Tibial nerve (tissue), 4 donors: ENCODE results near the gene MEF2C. TPM values are rescaled to one million over a fixed set of nuclear protein-coding genes. Genes with fewer than 3 reads are reported as not detected.

Experiments used
- DNase-seq, 2 donors: peaks; one replicate each; pipeline ENCODE4 v3.0.0-alpha.2; 2019; ENCODE audit warnings: low spot score in 2 of 2
- H3K27ac ChIP-seq, 4 donors: fragments of 200-600 bp; sonication (generic) in 3 of 4; one replicate each; pipeline ENCODE4 v1.5.1; 2017 to 2019; ENCODE audit warnings: mild to moderate bottlenecking in 1 of 4
- H3K27me3 ChIP-seq, 2 donors: fragments of 200-600 bp; sonication (generic) in 1 of 2; one replicate each; pipeline versions ENCODE4 v1.5.1 to v1.6.0; 2017 to 2019
- H3K36me3 ChIP-seq, 3 donors: fragments of 200-600 bp; sonication (generic); one replicate each; pipeline ENCODE4 v1.5.1; 2018 to 2019
- H3K4me1 ChIP-seq, 4 donors: fragments of 200-600 bp; sonication (generic) in 3 of 4; one replicate each; pipeline ENCODE4 v1.5.1; 2017 to 2019
- H3K4me3 ChIP-seq, 4 donors: fragments of 200-600 bp; sonication (generic) in 3 of 4; one replicate each; pipeline ENCODE4 v1.5.1; 2017 to 2019; ENCODE audit warnings: mild to moderate bottlenecking in 1 of 4, moderate library complexity in 1 of 4
- H3K9me3 ChIP-seq, 4 donors: fragments of 200-600 bp; sonication (generic) in 3 of 4; one replicate each; pipeline ENCODE4 v1.5.1; 2017 to 2019
- EP300 ChIP-seq, 2 donors: sonication (generic); formaldehyde crosslinking; IDR thresholded peaks; one replicate each; pipeline ENCODE4 v1.6.1; 2017; ENCODE audit warnings: antibody characterized with exemption in 2 of 2, mild to moderate bottlenecking in 1 of 2
- POLR2A ChIP-seq, 2 donors: fragments of 450-650 bp; IDR thresholded peaks; one replicate each; pipeline ENCODE4 v1.6.1; 2017; ENCODE audit warnings: antibody characterized with exemption in 2 of 2, mild to moderate bottlenecking in 2 of 2, moderate library complexity in 2 of 2
- WGBS, 2 donors: methylation state at CpG; one replicate each; pipeline ENCODE4 v1.1.5; 2018; 5-methylcytosine and 5-hydroxymethylcytosine counted together
- total RNA-seq, 4 donors: library from RNA; depleted of rRNA; stranded (reverse); fragments of >200 nt; gene quantifications; one replicate each; pipeline ENCODE4 v1.1.0, GENCODE V29; 2016
- TF ChIP-seq, protein P1 (sequence below), 5 experiments: fragments of 200-600 bp in 3 of 5; fragments of 450-650 bp in 2 of 5; sonication (generic) in 3 of 5; IDR thresholded peaks; one replicate each; pipeline ENCODE4 v1.5.1; 2016 to 2019; ENCODE audit warnings: antibody characterized with exemption in 5 of 5, mild to moderate bottlenecking in 3 of 5, moderate library complexity in 2 of 5

The MEF2C gene
- total RNA-seq, 4 donors from 2014 or later = 16.5 to 40.8 (median 29.1) TPM

DNA sequence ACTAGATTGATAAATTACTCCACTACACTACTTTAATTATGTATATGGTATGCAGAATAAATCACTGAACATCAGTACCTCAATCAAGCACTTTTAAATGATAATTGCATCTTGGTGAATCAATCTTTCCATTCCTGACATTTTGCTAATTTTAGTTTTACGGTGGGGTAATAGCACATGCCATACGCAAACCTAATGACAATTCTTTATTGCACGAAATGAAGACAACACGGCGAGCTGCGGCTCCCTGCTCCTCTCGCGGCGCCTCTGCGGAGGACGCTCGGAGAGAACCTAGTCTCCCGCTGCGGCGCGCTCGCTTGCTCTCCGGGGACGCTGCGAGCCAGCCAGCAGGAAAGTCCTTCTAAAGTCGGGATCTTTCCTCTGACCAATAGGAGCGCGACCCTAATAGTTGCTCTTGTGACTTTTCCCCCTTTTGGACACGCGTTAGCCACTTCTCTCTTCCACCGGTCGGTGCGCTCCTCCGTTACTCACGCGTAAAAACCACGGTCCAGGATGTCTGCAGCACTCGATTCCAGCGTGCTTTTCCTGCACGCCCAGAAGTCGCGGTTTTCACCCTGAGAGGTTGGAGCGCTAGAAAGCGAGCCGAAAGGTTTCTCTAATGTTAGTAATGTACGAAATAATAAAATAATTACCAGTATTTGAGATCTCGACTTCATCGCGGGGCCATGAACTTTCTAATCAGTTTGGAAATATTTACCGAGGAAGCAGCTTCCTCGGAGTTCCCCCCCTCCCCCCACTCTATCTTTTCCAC, 1.0 kb upstream of the MEF2C start:
- H3K27ac ChIP-seq = peak overlapping the region; percentile 71 to 89 (median 83)

DNA sequence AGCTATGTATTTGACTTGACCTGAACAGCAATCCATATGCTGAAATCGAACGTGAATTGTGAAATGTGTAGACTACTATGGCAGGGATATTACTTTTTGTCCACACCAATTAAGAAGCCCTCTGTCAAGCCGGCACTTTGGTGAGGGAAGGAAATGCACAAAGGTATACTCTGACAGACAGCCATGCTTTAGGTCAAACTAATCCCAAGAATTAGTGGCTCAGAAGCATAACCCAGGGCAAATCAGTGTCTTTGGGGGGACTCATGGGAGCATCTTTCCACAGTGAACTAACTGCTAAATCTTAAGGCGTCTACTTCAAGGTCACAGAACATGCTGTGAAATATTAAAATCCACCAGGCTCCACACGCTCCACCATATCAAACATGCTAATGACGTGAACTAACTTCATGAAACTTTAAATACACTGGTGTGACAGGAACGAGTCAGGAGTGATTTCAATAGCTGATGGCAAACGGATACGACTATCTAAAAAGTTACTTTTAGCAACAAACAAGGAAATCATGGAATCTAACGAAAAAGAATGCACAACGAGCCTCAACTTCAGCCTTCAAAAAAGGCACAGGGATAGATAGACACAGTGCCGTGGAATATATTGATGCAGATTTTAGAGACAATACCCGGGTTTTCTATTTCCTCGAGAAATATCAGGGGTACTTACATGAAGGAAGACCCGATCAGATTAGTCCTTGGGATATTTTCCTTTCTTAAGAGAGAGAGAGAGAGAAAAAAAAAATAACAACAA, 527 bp downstream of the MEF2C start:
- TF ChIP-seq, protein P1, sequence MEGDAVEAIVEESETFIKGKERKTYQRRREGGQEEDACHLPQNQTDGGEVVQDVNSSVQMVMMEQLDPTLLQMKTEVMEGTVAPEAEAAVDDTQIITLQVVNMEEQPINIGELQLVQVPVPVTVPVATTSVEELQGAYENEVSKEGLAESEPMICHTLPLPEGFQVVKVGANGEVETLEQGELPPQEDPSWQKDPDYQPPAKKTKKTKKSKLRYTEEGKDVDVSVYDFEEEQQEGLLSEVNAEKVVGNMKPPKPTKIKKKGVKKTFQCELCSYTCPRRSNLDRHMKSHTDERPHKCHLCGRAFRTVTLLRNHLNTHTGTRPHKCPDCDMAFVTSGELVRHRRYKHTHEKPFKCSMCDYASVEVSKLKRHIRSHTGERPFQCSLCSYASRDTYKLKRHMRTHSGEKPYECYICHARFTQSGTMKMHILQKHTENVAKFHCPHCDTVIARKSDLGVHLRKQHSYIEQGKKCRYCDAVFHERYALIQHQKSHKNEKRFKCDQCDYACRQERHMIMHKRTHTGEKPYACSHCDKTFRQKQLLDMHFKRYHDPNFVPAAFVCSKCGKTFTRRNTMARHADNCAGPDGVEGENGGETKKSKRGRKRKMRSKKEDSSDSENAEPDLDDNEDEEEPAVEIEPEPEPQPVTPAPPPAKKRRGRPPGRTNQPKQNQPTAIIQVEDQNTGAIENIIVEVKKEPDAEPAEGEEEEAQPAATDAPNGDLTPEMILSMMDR (IDR thresholded peaks at IDR 0.05) = no peak
- TF ChIP-seq POLR2A (IDR thresholded peaks at IDR 0.05) = no peak
- no peak for TF ChIP-seq EP300 (IDR thresholded peaks at IDR 0.05)

More for the DNA sequence above, 1.0 kb upstream of the MEF2C start:
- no peaks in the 10 kb centered on the region for H3K9me3 ChIP-seq
- TF ChIP-seq EP300 (IDR thresholded peaks at IDR 0.05) (peak in 1 of 2 donors; percentile 63), POLR2A (IDR thresholded peaks at IDR 0.05) (no peak)
- peak overlapping the region; percentile 51 to 63 (median 52) for H3K4me3 ChIP-seq
- DNase-seq = peak in 1 of 2 donors; percentile 25
- peaks cover 0 to 28% (median 2%) of the 10 kb centered on the region in 4 donors for H3K4me1 ChIP-seq
- no peaks in the 10 kb centered on the region for H3K36me3 ChIP-seq
- H3K27me3 ChIP-seq = no peaks in the 10 kb centered on the region
- 0 to 1% methylated on average over 46 of the region's 46 CpGs for WGBS, 2 donors

DNA sequence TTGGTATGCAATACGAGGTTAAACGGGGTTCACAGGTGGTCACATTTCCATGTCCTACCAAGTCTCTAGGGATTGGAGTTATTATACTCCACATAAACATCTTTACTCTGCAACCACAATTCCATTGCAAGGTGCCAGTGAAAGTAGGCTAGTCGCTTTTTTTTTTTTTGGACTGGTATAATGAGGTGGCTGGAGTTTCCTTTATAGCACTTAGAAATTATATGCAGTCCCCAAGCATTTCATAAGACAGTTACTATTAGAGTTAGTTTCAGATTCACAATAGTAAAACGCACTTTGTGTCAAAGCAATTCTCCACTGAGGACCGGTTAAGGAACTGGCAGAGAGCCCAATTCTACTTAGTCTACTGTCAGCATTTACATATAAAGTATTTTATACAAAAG, 1.4 kb downstream of the MEF2C start:
- TF ChIP-seq, protein P1 (IDR thresholded peaks at IDR 0.05) = no peak
- TF ChIP-seq POLR2A (IDR thresholded peaks at IDR 0.05) (no peak), EP300 (IDR thresholded peaks at IDR 0.05) (no peak)
- Histone ChIP-seq H3K36me3 (no peaks in the 10 kb centered on the region), H3K4me3 (peak overlapping the region; percentile 51 to 63 (median 52)), H3K27ac (peak overlapping the region in 3 of 4 donors; percentile 71 to 89 (median 85)), H3K4me1 (peaks cover 0 to 29% (median 4%) of the 10 kb centered on the region in 4 donors), H3K27me3 (no peaks in the 10 kb centered on the region), H3K9me3 (no peaks in the 10 kb centered on the region)
- 37 to 42% methylated on average over 5 of the region's 5 CpGs for WGBS, 2 donors
- no peak for DNase-seq

More for the DNA sequence above, 527 bp downstream of the MEF2C start:
- no peaks in the 10 kb centered on the region for H3K36me3 ChIP-seq
- peak overlapping the region; percentile 71 to 89 (median 83) for H3K27ac ChIP-seq
- no peak for DNase-seq
- peaks cover 0 to 29% (median 2%) of the 10 kb centered on the region in 4 donors for H3K4me1 ChIP-seq
- WGBS, 2 donors = 5 to 7% methylated on average over 15 of the region's 15 CpGs
- no peaks in the 10 kb centered on the region for H3K27me3 ChIP-seq
- peak overlapping the region; percentile 51 to 63 (median 52) for H3K4me3 ChIP-seq
- H3K9me3 ChIP-seq = no peaks in the 10 kb centered on the region

DNA sequence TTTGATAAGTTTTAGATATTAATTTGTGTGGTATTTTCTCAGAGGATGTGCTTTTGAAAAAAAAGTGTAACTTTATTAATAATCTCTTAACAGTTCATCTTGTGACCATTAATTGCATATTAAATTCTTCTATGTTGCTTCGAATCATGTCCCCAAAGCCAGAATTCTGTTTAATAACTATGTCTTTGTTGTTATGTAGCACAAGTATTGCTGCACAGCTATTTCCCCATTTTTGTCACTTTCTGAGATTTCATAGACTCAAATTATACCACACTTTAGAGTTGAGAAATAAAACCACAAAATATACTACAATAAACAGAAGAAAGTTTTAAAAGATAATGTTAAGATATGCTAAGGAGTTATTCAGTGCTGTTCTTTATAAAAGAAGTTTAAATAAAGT, 2.8 kb downstream of the MEF2C start:
- no peaks in the 10 kb centered on the region for H3K36me3 ChIP-seq
- H3K4me3 ChIP-seq = peak overlapping the region in 1 of 4 donors; percentile 63
- DNase-seq = no peak
- H3K4me1 ChIP-seq = peaks cover 0 to 27% (median 5%) of the 10 kb centered on the region in 4 donors
- H3K27me3 ChIP-seq = no peaks in the 10 kb centered on the region
- H3K27ac ChIP-seq = peak overlapping the region in 2 of 4 donors; percentile 85 to 89
- WGBS, 2 donors = 31 to 40% methylated on average over 1 of the region's 1 CpG
- H3K9me3 ChIP-seq = no peaks in the 10 kb centered on the region
- TF ChIP-seq EP300 (IDR thresholded peaks at IDR 0.05) (no peak), POLR2A (IDR thresholded peaks at IDR 0.05) (no peak)
- TF ChIP-seq, protein P1 (IDR thresholded peaks at IDR 0.05) = no peak

DNA sequence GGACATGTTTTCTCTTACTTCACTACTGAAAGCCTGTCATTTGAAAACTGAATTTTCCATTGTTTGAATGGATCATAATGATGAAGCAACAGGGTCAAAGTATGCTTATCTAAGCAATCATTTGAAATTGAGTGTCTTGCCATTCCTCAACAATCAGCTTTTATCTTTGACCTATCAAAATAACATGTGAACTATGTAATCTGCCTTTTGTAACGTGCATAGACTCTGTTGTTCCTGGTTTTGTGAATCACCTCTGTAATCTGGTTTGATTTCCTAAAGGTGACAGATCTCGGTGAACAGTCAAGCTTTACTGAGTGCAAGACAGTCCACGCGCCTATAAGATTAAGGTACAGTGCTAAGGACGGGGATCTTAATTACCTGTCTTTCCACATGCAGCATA, 3.3 kb downstream of the MEF2C start:
- Histone ChIP-seq H3K4me1 (peaks cover 0 to 25% (median 5%) of the 10 kb centered on the region in 4 donors), H3K36me3 (no peaks in the 10 kb centered on the region), H3K4me3 (peak overlapping the region in 1 of 4 donors; percentile 63), H3K9me3 (no peaks in the 10 kb centered on the region), H3K27me3 (no peaks in the 10 kb centered on the region), H3K27ac (peak overlapping the region in 2 of 4 donors; percentile 85 to 89)
- TF ChIP-seq EP300 (IDR thresholded peaks at IDR 0.05) (peak in 1 of 2 donors; percentile 35), POLR2A (IDR thresholded peaks at IDR 0.05) (no peak)
- 45 to 56% methylated on average over 5 of the region's 5 CpGs for WGBS, 2 donors
- DNase-seq = no peak
